Caco-2 (cell line): ENCODE data around the gene PPP2R5C. TPM values are rescaled to one million over a fixed set of nuclear protein-coding genes. Genes with fewer than 3 reads are reported as not detected.

Source experiments
- BruUV-seq: library from RNA; stranded (reverse); fragments of 400-500 nt; replicated peaks from 2 replicates; lab custom pipeline; 2021; lab: Mats Ljungman, UMichigan
- CTCF ChIA-PET: fragments of 300-600 bp; sonication (Branson Sonifier 250); formaldehyde crosslinking; loops from one replicate; lab custom pipeline; 2022; ENCODE audit warnings: antibody characterized with exemption; lab: Charles Lee
- POLR2A ChIA-PET: fragments of 300-600 bp; sonication (Branson Sonifier 250); formaldehyde crosslinking; loops from one replicate; lab custom pipeline; 2022; ENCODE audit warnings: antibody characterized with exemption; lab: Charles Lee
- DNase-seq, 2 experiments: peaks; one replicate each; pipeline versions ENCODE4 v3.0.0 to v3.0.0-alpha.2; 2020 to 2022
- H3K27me3 ChIP-seq: replicated peaks from 2 replicates; pipeline ENCODE4 v1.6.0; 2011; ENCODE audit warnings: low read length; ENCODE audit not compliant: control insufficient read depth, insufficient read depth
- H3K36me3 ChIP-seq: 2 replicates; pipeline ENCODE4 v1.5.1; 2011; ENCODE audit warnings: low read length; ENCODE audit not compliant: control insufficient read depth, insufficient read depth
- H3K4me1 ChIP-seq: fragments of 250-450 bp; sonication (Bioruptor Pico); 2 replicates; pipeline ENCODE4 v1.5.1; 2020; ENCODE audit warnings: mild to moderate bottlenecking
- H3K4me3 ChIP-seq: 2 replicates; pipeline ENCODE4 v1.5.1; 2011; ENCODE audit warnings: low read depth, mild to moderate bottlenecking, control low read depth, low read length
- H3K9me3 ChIP-seq: fragments of 250-450 bp; sonication (Bioruptor Pico); 2 replicates; pipeline ENCODE4 v1.5.1; 2020; ENCODE audit warnings: mild to moderate bottlenecking, moderate library complexity
- H3K27ac Mint-ChIP-seq: one replicate; pipeline ENCODE4 v1.8.0; 2022; ENCODE audit warnings: mixed read lengths; ENCODE audit not compliant: unreplicated experiment
- H3K27me3 Mint-ChIP-seq: one replicate; pipeline ENCODE4 v1.8.0; 2022; ENCODE audit warnings: mixed read lengths; ENCODE audit not compliant: insufficient read depth, unreplicated experiment
- H3K36me3 Mint-ChIP-seq: one replicate; pipeline ENCODE4 v1.8.0; 2022; ENCODE audit warnings: mild to moderate bottlenecking, mixed read lengths; ENCODE audit not compliant: insufficient read depth, unreplicated experiment
- H3K4me1 Mint-ChIP-seq: one replicate; pipeline ENCODE4 v1.8.0; 2022; ENCODE audit warnings: low read depth, mixed read lengths; ENCODE audit not compliant: unreplicated experiment
- H3K4me3 Mint-ChIP-seq: one replicate; pipeline ENCODE4 v1.8.0; 2022; ENCODE audit warnings: mild to moderate bottlenecking, moderate library complexity, mixed read lengths; ENCODE audit not compliant: unreplicated experiment
- H3K9me3 Mint-ChIP-seq: one replicate; pipeline ENCODE4 v1.8.0; 2022; ENCODE audit warnings: mixed read lengths; ENCODE audit not compliant: unreplicated experiment
- intact Hi-C: fragments of 100-400 bp; cut with micrococcal nuclease; formaldehyde crosslinking; loops from one replicate; pipeline ENCODE4 v1.10.0; 2022; ENCODE audit not compliant: unreplicated experiment
- total RNA-seq: library from RNA; stranded (reverse); gene quantifications from 2 replicates; pipeline ENCODE4 v1.2.3, GENCODE V29; 2022
- TF ChIP-seq, protein P1 (sequence below), 2 experiments: fragments of 200-600 bp in 1 of 2; IDR thresholded peaks; 1 replicate in 1 of 2; 2 replicates in 1 of 2; pipeline versions ENCODE4 v1.5.1 to v1.8.0; 2011 to 2022; ENCODE audit warnings: antibody characterized with exemption in 1 of 2, control low read depth in 1 of 2, inconsistent platforms in 1 of 2, low read depth in 1 of 2, low read length in 1 of 2, mild to moderate bottlenecking in 1 of 2, moderate library complexity in 1 of 2; ENCODE audit not compliant: insufficient read depth in 1 of 2, severe bottlenecking in 1 of 2, unreplicated experiment in 1 of 2

PPP2R5C gene
- total RNA-seq, 1 experiment from 2014 or later = 97.5 TPM

DNA sequence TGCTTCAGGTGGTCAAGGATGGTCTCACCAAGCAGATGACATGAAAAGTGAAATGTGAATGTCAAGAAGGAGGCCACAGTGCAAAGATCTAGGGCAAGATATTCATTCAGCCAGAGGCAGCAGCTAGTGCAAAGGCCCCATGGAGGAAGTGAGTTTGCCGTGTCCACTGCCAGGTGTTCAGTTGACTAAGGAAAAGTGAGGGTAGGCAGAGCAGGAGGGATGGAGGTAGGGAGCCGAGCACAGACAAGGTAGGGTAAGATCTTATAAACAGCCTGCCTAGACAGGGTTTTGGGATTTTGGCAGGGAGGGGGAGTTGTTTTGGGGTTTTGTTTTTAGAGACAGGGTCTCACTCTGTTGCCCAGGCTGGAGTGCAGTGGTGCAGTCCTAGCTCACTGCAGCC lies 11.9 kb downstream of the PPP2R5C start:
- TF ChIP-seq, protein P1, sequence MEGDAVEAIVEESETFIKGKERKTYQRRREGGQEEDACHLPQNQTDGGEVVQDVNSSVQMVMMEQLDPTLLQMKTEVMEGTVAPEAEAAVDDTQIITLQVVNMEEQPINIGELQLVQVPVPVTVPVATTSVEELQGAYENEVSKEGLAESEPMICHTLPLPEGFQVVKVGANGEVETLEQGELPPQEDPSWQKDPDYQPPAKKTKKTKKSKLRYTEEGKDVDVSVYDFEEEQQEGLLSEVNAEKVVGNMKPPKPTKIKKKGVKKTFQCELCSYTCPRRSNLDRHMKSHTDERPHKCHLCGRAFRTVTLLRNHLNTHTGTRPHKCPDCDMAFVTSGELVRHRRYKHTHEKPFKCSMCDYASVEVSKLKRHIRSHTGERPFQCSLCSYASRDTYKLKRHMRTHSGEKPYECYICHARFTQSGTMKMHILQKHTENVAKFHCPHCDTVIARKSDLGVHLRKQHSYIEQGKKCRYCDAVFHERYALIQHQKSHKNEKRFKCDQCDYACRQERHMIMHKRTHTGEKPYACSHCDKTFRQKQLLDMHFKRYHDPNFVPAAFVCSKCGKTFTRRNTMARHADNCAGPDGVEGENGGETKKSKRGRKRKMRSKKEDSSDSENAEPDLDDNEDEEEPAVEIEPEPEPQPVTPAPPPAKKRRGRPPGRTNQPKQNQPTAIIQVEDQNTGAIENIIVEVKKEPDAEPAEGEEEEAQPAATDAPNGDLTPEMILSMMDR (IDR thresholded peaks at IDR 0.05; ENCODE audit: insufficient read depth in 1 of 2, low read depth in 1 of 2, low read length in 1 of 2, severe bottlenecking in 1 of 2, unreplicated experiment in 1 of 2) = no peak
- no peak overlapping the region for H3K4me3 ChIP-seq
- no peaks in the 10 kb centered on the region for H3K4me1 ChIP-seq
- no peaks in the 10 kb centered on the region for H3K27me3 ChIP-seq
- no peaks in the 10 kb centered on the region for H3K27me3 Mint-ChIP-seq
- no peaks in the 10 kb centered on the region for H3K4me1 Mint-ChIP-seq
- intact Hi-C loops = loop anchor here (5.0 kb wide), 1 partner anchor 69 kb away; no protein-coding TSS in a partner anchor
- CTCF ChIA-PET = interaction anchor here (0.6 kb wide), 1 partner anchor 321 kb away, joined by 3 read pairs; no protein-coding TSS in a partner anchor
- H3K4me3 Mint-ChIP-seq = no peak overlapping the region
- H3K27ac Mint-ChIP-seq = no peak overlapping the region
- DNase-seq = no peak
- POLR2A ChIA-PET = no interaction called here
- no peaks in the 10 kb centered on the region for H3K9me3 ChIP-seq
- H3K9me3 Mint-ChIP-seq = no peaks in the 10 kb centered on the region
- no peaks in the 10 kb centered on the region for H3K36me3 ChIP-seq
- H3K36me3 Mint-ChIP-seq = no peaks in the 10 kb centered on the region
- BruUV-seq = no TSS peak

DNA sequence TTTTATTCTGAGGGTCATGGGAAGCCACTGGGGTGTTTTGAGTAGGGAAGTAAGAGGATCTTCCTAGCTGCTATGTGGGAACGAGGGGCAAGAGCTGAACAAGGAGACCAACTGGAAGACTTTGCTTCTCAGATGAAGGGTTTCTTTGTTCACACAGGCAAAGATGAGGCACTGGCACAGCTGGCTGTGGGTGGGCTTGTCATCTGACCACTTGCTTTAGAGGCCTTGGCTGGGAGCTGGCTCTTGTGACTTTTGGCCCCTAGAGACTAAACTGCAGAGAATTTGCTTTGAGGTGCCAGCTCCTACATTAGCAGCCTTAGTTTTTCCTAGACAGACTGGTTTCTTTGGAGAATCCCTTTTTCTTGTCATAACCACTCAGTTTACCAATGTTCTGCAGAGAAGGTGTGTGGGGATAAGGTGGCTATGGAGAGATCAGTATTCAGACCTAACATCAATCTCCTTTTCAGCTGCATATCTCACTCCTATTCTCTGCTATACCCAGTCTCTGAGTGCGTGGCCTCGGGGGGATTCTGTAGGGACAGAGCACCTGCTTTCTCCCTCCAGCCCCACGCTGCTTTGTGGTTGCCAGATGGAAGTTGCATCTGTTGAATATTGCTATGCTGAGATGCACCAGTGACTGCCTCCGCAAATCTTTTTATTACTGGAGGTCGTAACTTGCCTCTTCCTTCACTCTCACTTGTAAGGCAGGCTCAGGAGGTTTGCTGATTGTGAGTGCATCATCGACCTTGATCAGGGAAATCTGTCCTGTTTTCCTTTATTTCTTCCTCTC lies 12.7 kb downstream of the PPP2R5C start:
- no TSS peak for BruUV-seq
- Mint-ChIP-seq H3K4me3 (no peak overlapping the region), H3K27me3 (no peaks in the 10 kb centered on the region), H3K27ac (no peak overlapping the region), H3K9me3 (no peaks in the 10 kb centered on the region), H3K36me3 (no peaks in the 10 kb centered on the region), H3K4me1 (no peaks in the 10 kb centered on the region)
- TF ChIP-seq, protein P1 (IDR thresholded peaks at IDR 0.05; ENCODE audit: insufficient read depth in 1 of 2, low read depth in 1 of 2, low read length in 1 of 2, severe bottlenecking in 1 of 2, unreplicated experiment in 1 of 2) = no peak
- H3K9me3 ChIP-seq = no peaks in the 10 kb centered on the region
- intact Hi-C loops = loop anchor here (5.0 kb wide), 1 partner anchor 68 kb away; no protein-coding TSS in a partner anchor
- H3K4me3 ChIP-seq = no peak overlapping the region
- H3K4me1 ChIP-seq = no peaks in the 10 kb centered on the region
- no peak for DNase-seq
- no peaks in the 10 kb centered on the region for H3K36me3 ChIP-seq
- no peaks in the 10 kb centered on the region for H3K27me3 ChIP-seq
- ChIA-PET POLR2A (no interaction called here), CTCF (interaction anchor here (0.6 kb wide), 1 partner anchor 321 kb away, joined by 3 read pairs; no protein-coding TSS in a partner anchor)

DNA sequence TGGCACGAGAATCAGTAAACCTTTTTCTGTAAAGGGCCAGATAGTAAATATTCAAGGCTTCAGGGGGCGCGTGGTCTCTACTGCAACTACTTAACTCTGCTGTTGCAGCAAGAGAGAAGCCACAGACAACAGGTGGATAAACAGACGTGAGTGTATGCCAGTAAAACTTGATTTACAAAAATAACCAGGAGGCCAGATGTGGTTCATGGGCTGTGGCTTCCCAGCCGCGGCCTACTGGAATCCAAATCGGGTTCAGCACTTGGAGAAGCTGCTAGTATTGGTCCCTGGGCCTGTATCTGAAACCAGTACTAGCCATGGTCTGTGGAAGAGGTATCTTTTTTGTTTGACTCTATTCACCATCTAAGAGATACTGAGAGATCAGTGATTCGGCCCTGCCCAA lies 13.3 kb downstream of the PPP2R5C start:
- H3K4me1 ChIP-seq = no peaks in the 10 kb centered on the region
- no peak overlapping the region for H3K27ac Mint-ChIP-seq
- H3K4me3 Mint-ChIP-seq = no peak overlapping the region
- no peaks in the 10 kb centered on the region for H3K9me3 Mint-ChIP-seq
- no peaks in the 10 kb centered on the region for H3K27me3 ChIP-seq
- POLR2A ChIA-PET = no interaction called here
- H3K27me3 Mint-ChIP-seq = no peaks in the 10 kb centered on the region
- TF ChIP-seq, protein P1 (IDR thresholded peaks at IDR 0.05; ENCODE audit: insufficient read depth in 1 of 2, low read depth in 1 of 2, low read length in 1 of 2, severe bottlenecking in 1 of 2, unreplicated experiment in 1 of 2) = no peak
- H3K9me3 ChIP-seq = no peaks in the 10 kb centered on the region
- no peak for DNase-seq
- BruUV-seq = no TSS peak
- CTCF ChIA-PET = no interaction called here
- H3K36me3 ChIP-seq = no peaks in the 10 kb centered on the region
- H3K36me3 Mint-ChIP-seq = no peaks in the 10 kb centered on the region
- intact Hi-C loops = loop anchor here (5.0 kb wide), 1 partner anchor 67 kb away; no protein-coding TSS in a partner anchor
- H3K4me3 ChIP-seq = no peak overlapping the region
- no peaks in the 10 kb centered on the region for H3K4me1 Mint-ChIP-seq
